HFFc6 (cell line): ENCODE results near the gene CAMK2B. TPM values are rescaled to one million over a fixed set of nuclear protein-coding genes. Genes with fewer than 3 reads are reported as not detected.

Experiments
- DNase-seq: peaks from one replicate; pipeline ENCODE4 v3.0.0-alpha.2; 2018
- H3K27ac Mint-ChIP-seq: 2 replicates; pipeline ENCODE4 v1.8.0; 2020; ENCODE audit warnings: mild to moderate bottlenecking, mixed read lengths
- H3K27me3 Mint-ChIP-seq: 2 replicates; pipeline ENCODE4 v1.8.0; 2021; ENCODE audit warnings: mild to moderate bottlenecking, moderate library complexity, mixed read lengths; ENCODE audit not compliant: insufficient read depth
- H3K36me3 Mint-ChIP-seq: 2 replicates; pipeline ENCODE4 v1.8.0; 2021; ENCODE audit warnings: low read depth, mixed read lengths
- H3K4me1 Mint-ChIP-seq: 2 replicates; pipeline ENCODE4 v1.8.0; 2020; ENCODE audit warnings: low read depth, mixed read lengths
- H3K4me3 Mint-ChIP-seq: 2 replicates; pipeline ENCODE4 v1.8.0; 2020; ENCODE audit warnings: mild to moderate bottlenecking, moderate library complexity, mixed read lengths
- H3K9me3 Mint-ChIP-seq: 2 replicates; pipeline ENCODE4 v1.8.0; 2020; ENCODE audit warnings: mild to moderate bottlenecking, mixed read lengths
- total RNA-seq, 6 experiments: library from RNA; stranded (reverse); fragmentation: NEBNext Ultra II Directional; extraction: Animal tissue kit (Norgen Biotek cat#: 25700); gene quantifications; 2 replicates in 1 of 6; 3 replicates in 5 of 6; pipeline ENCODE4 v1.2.3, GENCODE V29; 2021
- TF ChIP-seq, protein P1 (sequence below): fragments of 200-600 bp; sonication (generic); IDR thresholded peaks from 2 replicates; pipeline ENCODE4 v1.5.0; 2021; ENCODE audit warnings: antibody characterized with exemption, mild to moderate bottlenecking

CAMK2B gene
- total RNA-seq, 6 experiments from 2014 or later, result 0.11 to 0.41 TPM; not detected in 4

DNA sequence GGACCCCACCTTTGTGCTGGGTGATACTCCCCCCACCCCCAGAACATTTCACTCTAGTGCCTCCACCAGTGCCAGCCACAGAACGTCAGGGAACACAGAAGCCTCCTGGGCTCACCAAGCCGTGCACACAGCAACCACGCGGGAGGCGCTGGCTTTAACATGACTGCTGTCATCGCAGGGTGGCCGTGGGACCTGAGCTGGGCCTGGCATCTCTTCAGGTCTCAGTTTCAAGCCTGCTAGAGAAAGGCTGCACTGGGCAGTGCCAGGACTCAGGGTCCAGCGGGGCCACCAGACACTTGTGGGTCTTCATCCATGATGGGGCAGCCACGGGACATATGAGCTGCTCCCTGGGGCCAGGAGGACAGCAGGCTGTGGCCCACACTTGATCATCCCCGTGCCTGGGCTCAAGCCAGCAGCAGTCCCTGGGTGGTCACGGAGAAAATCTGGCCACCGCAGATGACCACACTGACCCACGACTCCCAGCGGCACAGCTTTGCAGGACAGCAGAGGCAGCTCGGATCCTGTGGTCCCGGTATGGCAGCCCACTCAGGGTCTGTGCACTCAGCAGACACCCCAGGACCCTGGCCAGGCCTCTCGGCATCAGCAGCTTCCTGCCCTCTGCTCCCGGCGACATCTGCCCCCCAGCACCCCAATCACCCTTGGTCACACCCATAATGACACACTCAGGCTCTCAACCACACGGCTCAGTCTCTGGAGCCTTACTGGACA is 44.2 kb downstream of the CAMK2B start:
- no peak overlapping the region for H3K27ac Mint-ChIP-seq
- peaks cover 4% of the 10 kb centered on the region for H3K27me3 Mint-ChIP-seq
- H3K9me3 Mint-ChIP-seq, result no peaks in the 10 kb centered on the region
- TF ChIP-seq, protein P1, sequence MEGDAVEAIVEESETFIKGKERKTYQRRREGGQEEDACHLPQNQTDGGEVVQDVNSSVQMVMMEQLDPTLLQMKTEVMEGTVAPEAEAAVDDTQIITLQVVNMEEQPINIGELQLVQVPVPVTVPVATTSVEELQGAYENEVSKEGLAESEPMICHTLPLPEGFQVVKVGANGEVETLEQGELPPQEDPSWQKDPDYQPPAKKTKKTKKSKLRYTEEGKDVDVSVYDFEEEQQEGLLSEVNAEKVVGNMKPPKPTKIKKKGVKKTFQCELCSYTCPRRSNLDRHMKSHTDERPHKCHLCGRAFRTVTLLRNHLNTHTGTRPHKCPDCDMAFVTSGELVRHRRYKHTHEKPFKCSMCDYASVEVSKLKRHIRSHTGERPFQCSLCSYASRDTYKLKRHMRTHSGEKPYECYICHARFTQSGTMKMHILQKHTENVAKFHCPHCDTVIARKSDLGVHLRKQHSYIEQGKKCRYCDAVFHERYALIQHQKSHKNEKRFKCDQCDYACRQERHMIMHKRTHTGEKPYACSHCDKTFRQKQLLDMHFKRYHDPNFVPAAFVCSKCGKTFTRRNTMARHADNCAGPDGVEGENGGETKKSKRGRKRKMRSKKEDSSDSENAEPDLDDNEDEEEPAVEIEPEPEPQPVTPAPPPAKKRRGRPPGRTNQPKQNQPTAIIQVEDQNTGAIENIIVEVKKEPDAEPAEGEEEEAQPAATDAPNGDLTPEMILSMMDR, result no peak
- no peaks in the 10 kb centered on the region for H3K36me3 Mint-ChIP-seq
- DNase-seq, result no peak
- no peak overlapping the region for H3K4me3 Mint-ChIP-seq
- peaks cover 13% of the 10 kb centered on the region for H3K4me1 Mint-ChIP-seq

DNA sequence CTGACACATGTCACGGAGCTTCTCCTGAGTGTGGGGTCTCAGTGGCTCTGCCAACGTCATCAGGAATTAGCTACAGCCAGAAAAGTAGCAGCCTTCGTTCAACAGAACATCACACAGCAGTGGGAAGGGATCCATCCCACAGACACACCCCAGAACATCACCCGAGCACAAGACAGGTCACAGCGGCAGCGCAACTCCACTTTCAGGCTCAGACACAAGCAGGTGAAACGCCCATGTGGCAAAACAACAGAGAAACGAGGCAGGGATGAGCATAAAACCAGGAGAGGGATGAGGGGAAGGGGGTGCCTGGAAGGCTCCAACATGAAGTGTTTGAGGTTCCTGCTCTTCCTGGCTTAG is 44.8 kb downstream of the CAMK2B start:
- H3K4me1 Mint-ChIP-seq, result peaks cover 13% of the 10 kb centered on the region

DNA sequence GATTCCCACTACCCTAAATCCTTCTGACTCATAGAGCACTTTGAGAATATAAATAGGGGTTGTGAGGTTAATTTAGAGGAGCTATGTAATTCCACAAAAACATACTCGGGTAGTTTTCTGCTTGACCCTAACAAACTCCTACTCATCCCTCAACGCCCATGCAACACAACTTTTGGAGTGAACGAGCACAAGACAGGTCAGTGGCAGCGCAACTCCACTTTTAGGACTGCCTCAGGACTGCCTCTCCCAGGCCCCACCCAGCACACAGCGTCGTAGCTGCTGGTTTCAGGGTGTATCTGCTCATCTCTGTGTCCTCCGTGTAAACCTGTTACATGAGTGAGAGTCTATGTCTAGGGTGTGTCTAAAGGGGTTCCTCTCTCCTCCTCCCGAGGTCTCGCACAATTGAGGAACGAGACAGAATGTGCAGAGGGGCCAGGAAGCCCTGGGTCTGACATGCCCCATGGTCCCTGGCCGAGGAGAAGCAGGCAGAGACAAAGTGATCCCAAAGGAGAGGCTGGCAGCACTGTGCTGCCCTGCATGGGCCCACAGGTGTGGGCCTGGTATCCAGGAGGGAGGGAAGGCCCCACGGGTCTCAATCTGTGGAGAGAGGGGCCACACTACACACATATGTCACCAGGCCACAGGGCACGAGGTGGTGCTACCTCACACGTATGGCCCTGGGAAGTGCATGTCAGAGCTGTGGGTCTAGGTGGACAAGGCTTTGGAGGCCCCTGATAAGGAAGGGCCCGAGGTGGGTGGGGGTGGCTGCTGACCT is 45.5 kb downstream of the CAMK2B start:
- Mint-ChIP-seq H3K27ac (no peak overlapping the region), H3K36me3 (no peaks in the 10 kb centered on the region)
- TF ChIP-seq, protein P1, result no peak

More for the DNA sequence above, 44.8 kb downstream of the CAMK2B start:
- Mint-ChIP-seq H3K4me3 (no peak overlapping the region), H3K27ac (no peak overlapping the region), H3K9me3 (no peaks in the 10 kb centered on the region), H3K27me3 (peaks cover 8% of the 10 kb centered on the region), H3K36me3 (no peaks in the 10 kb centered on the region)
- TF ChIP-seq, protein P1, result no peak
- no peak for DNase-seq

DNA sequence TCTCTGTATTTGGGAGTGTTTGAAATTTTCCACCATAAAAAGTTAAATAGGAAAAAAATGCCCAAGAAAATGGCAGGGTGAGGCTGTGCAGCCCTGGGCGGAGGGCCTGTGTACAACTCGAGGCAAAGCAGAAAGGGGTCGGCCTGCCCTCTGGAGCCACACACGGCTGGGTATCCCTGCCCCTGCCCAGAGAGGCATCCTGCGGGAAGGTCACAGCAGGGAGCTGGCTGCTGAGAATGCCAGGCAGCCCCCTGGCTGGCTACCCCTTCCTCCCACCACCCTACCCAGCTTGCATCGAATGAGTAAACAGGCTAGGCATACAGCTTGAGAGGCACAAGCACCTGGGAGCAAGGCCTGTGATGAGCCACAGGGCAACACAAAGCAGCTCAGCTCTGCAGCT is 46.1 kb downstream of the CAMK2B start:
- Mint-ChIP-seq H3K9me3 (no peaks in the 10 kb centered on the region), H3K36me3 (no peaks in the 10 kb centered on the region), H3K27me3 (peaks cover 13% of the 10 kb centered on the region), H3K4me1 (peaks cover 13% of the 10 kb centered on the region), H3K27ac (no peak overlapping the region), H3K4me3 (no peak overlapping the region)
- TF ChIP-seq, protein P1, result no peak
- no peak for DNase-seq

More for the DNA sequence above, 45.5 kb downstream of the CAMK2B start:
- Mint-ChIP-seq H3K9me3 (no peaks in the 10 kb centered on the region), H3K4me1 (peaks cover 13% of the 10 kb centered on the region), H3K27me3 (peaks cover 8% of the 10 kb centered on the region), H3K4me3 (no peak overlapping the region)
- no peak for DNase-seq

DNA sequence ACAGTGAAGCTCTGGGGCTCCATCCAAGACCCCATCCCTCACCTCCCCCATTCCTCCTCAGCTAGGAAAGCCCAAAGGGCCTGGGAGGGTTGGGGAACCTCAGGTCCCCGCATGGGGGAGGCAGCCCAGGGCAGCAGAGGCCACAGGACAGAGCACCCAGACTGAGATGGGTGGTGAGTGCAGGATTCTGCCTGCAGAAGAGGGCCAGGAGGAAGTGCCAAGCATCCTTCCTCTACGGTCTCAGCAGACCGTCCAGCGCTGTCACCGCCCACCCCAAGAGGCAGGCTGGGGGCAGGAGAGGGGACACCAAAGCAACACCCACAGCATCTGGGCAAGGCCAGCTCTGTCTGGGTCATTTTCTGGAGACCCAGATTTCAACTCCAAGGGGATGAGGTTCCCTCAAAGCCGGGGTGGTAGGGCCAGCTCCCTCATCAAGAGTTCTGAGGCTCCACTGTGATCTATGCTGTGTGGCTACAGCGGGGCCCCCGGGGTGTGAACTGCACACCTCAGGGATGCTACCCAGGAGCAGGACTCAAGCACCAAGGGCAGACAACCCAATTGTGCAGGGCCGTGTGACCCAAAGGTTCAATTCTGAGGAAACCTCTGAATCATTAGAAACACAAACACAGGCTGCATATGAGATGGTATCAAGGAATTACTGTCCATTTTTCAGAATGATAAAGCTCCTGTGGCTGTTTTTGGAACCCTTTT is 46.8 kb downstream of the CAMK2B start:
- Mint-ChIP-seq H3K27ac (no peak overlapping the region), H3K4me1 (peaks cover 8% of the 10 kb centered on the region), H3K4me3 (no peak overlapping the region), H3K9me3 (no peaks in the 10 kb centered on the region), H3K36me3 (no peaks in the 10 kb centered on the region), H3K27me3 (peaks cover 14% of the 10 kb centered on the region)
- TF ChIP-seq, protein P1, result no peak
- DNase-seq, result peak; percentile 21
